ENCODE data around the gene ATG14.

DNA sequence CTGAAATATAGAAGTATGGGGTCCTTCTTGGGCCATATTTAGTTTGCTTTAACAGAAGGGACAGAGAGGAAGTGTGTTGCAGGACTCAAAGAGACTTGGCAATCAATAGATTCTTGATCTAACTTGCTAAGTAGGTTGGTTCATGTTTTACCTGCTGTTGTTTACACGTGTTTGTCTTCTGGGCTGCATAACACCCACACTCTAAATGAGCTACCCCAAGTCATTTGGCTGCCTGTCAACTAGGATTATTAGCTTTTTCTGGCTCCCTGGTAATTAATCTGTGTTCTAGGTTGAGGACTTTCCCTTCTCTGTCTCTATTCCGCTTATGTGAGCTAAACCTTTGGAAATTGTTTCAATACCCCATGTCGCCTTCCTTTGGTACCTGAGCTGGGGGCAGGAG is 38.9 kb upstream of the ATG14 start:
- TF ChIP-seq EZH2 (IDR thresholded peaks at IDR 0.05; ENCODE audit: low read depth, unreplicated experiment) (no peak), CTCF (conservative IDR thresholded peaks at IDR 0.05; ENCODE audit: low read depth in 2 of 2) (no peak), JUNB (IDR thresholded peaks at IDR 0.05; ENCODE audit: unreplicated experiment) (no peak), NANOG (IDR thresholded peaks at IDR 0.05; ENCODE audit: borderline replicate concordance) (no peak), EZH2phosphoT487 (IDR thresholded peaks at IDR 0.05; ENCODE audit: unreplicated experiment) (no peak), ETS1 (IDR thresholded peaks at IDR 0.05) (no peak)

Measured in GM23338 (cell line).